Neuronal stem cell (in vitro differentiated cells): Measurements from ENCODE around the gene ANKS1A.
"Not testable (repeated sequence)": the region's sequence is repeated elsewhere in the genome, so short reads cannot be mapped to it uniquely, and the experiment has no call there.

ENCODE experiments used
- DNase-seq: peaks from one replicate; pipeline ENCODE4 v3.0.0-alpha.2; 2013; ENCODE audit warnings: low spot score
- H2AFZ ChIP-seq: one replicate; pipeline ENCODE4 v1.6.1; 2013; ENCODE audit warnings: mild to moderate bottlenecking, low read length, inconsistent platforms
- H2AK5ac ChIP-seq: 2 replicates; pipeline ENCODE4 v1.6.1; 2013; ENCODE audit warnings: low read depth, mild to moderate bottlenecking, inconsistent platforms, low read length, moderate library complexity, mixed read lengths
- H2BK120ac ChIP-seq: 2 replicates; pipeline ENCODE4 v1.6.1; 2013; ENCODE audit warnings: low read depth, mild to moderate bottlenecking, inconsistent platforms, low read length, moderate library complexity, mixed read lengths
- H2BK12ac ChIP-seq: one replicate; pipeline ENCODE4 v1.6.1; 2013; ENCODE audit warnings: low read length, inconsistent platforms
- H2BK15ac ChIP-seq: 2 replicates; pipeline ENCODE4 v1.6.1; 2013; ENCODE audit warnings: mild to moderate bottlenecking, low read length, inconsistent platforms, mixed read lengths
- H2BK5ac ChIP-seq: one replicate; pipeline ENCODE4 v1.6.1; 2013; ENCODE audit warnings: inconsistent platforms, mild to moderate bottlenecking, low read length, moderate library complexity
- H3K14ac ChIP-seq: one replicate; pipeline ENCODE4 v1.6.1; 2013; ENCODE audit warnings: low read length, inconsistent platforms
- H3K18ac ChIP-seq: 2 replicates; pipeline ENCODE4 v1.6.1; 2013; ENCODE audit warnings: low read length, inconsistent platforms
- H3K23ac ChIP-seq: 2 replicates; pipeline ENCODE4 v1.6.1; 2013; ENCODE audit warnings: low read depth, mild to moderate bottlenecking, mixed read lengths, low read length, inconsistent platforms; ENCODE audit not compliant: poor library complexity
- H3K27ac ChIP-seq: replicated peaks from 3 replicates; pipeline ENCODE4 v1.5.1; 2013; ENCODE audit warnings: low read length, inconsistent platforms
- H3K27me3 ChIP-seq, 3 experiments: 2 replicates each; pipeline ENCODE4 v1.6.1; 2013; ENCODE audit warnings: low read length in 3 of 3, mild to moderate bottlenecking in 2 of 3, inconsistent platforms in 1 of 3, low read depth in 1 of 3, mixed read lengths in 1 of 3, moderate library complexity in 1 of 3; ENCODE audit not compliant: control insufficient read depth in 3 of 3, insufficient read depth in 3 of 3
- H3K36me3 ChIP-seq, 2 donors: replicated peaks in 1 of 2; 2 replicates each; pipeline ENCODE4 v1.6.1; 2013; ENCODE audit warnings: low read length in 2 of 2; ENCODE audit not compliant: control insufficient read depth in 2 of 2, insufficient read depth in 2 of 2
- H3K4ac ChIP-seq: 2 replicates; pipeline ENCODE4 v1.6.1; 2013; ENCODE audit warnings: inconsistent platforms, mild to moderate bottlenecking, low read length, moderate library complexity
- H3K4me1 ChIP-seq, 2 donors: 1 replicate in 1 of 2; 2 replicates in 1 of 2; pipeline ENCODE4 v1.6.1; 2013; ENCODE audit warnings: low read length in 2 of 2, low read depth in 1 of 2; ENCODE audit not compliant: control insufficient read depth in 2 of 2, insufficient read depth in 1 of 2
- H3K4me2 ChIP-seq: one replicate; pipeline ENCODE4 v1.6.1; 2013; ENCODE audit warnings: mild to moderate bottlenecking, low read length, inconsistent platforms; ENCODE audit not compliant: insufficient read depth, poor library complexity, severe bottlenecking
- H3K4me3 ChIP-seq, 2 donors: 2 replicates each; pipeline ENCODE4 v1.5.1; 2013; ENCODE audit warnings: low read length in 2 of 2, mild to moderate bottlenecking in 2 of 2, inconsistent platforms in 1 of 2, moderate library complexity in 1 of 2
- H3K79me1 ChIP-seq: one replicate; pipeline ENCODE4 v1.6.1; 2013; ENCODE audit warnings: low read depth, mild to moderate bottlenecking, inconsistent platforms, low read length, moderate library complexity
- H3K9ac ChIP-seq: one replicate; pipeline ENCODE4 v1.6.1; 2013; ENCODE audit warnings: mild to moderate bottlenecking, low read depth, low read length, inconsistent platforms; ENCODE audit not compliant: poor library complexity
- H3K9me3 ChIP-seq, 2 donors: replicated peaks in 1 of 2; 2 replicates each; pipeline versions ENCODE3 to v1.6.1; 2013; ENCODE audit warnings: low read length in 2 of 2, mild to moderate bottlenecking in 2 of 2, inconsistent platforms in 1 of 2, low read depth in 1 of 2, mixed read lengths in 1 of 2, moderate library complexity in 1 of 2; ENCODE audit not compliant: control insufficient read depth in 2 of 2, insufficient read depth in 1 of 2
- H4K8ac ChIP-seq: one replicate; pipeline ENCODE4 v1.6.1; 2013; ENCODE audit warnings: low read depth, mild to moderate bottlenecking, inconsistent platforms, low read length, moderate library complexity
- H4K91ac ChIP-seq: one replicate; pipeline ENCODE4 v1.6.1; 2013; ENCODE audit warnings: low read length, low read depth, mild to moderate bottlenecking, inconsistent platforms; ENCODE audit not compliant: poor library complexity
- WGBS, 2 donors: extraction: QIAGEN DNeasy Blood & Tissue Kit; methylation state at CpG; one replicate each; pipeline ENCODE4 v1.1.7; 2013; ENCODE audit warnings: missing lambda C conversion rate in 2 of 2, mixed read lengths in 1 of 2; ENCODE audit not compliant: insufficient read length in 2 of 2, insufficient replicate concordance in 1 of 2; ENCODE audit errors: extremely low coverage in 2 of 2; 5-methylcytosine and 5-hydroxymethylcytosine counted together

ANKS1A gene

DNA sequence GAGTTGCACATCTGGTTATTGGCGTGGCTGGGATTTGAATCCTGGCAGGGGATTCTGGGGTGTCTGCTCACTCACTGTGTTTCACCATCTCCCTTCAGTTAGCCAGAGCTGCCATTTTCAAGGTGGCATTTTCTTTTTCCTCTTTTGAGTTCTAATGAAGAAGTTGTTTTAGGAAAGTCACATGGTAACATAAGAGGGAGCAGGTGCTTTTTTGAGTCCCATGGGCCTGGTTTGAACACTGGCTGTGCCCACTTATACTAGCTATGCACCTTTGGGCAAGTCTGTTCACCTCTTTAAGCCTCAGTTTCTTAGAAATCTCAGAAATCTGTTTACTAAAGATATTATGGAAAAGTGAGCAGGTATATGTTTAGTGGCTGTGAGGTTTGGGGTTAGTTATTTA lies 39.6 kb downstream of the ANKS1A start:
- no peak overlapping the region for H3K4me3 ChIP-seq
- no peak overlapping the region for H3K18ac ChIP-seq
- WGBS, 2 donors = no CpG with 5 or more reads among the region's 1 CpG
- H2AFZ ChIP-seq = no peak overlapping the region
- H3K36me3 ChIP-seq = no peaks in the 10 kb centered on the region
- H3K27me3 ChIP-seq = no peaks in the 10 kb centered on the region
- no peak overlapping the region for H2BK120ac ChIP-seq
- no peaks in the 10 kb centered on the region for H3K79me1 ChIP-seq
- no peaks in the 10 kb centered on the region for H3K9me3 ChIP-seq
- H2BK15ac ChIP-seq = no peak overlapping the region
- H3K14ac ChIP-seq = no peak overlapping the region
- H2BK12ac ChIP-seq = no peak overlapping the region
- H3K9ac ChIP-seq = no peak overlapping the region
- no peak overlapping the region for H4K91ac ChIP-seq
- H4K8ac ChIP-seq = no peak overlapping the region
- no peak overlapping the region for H2AK5ac ChIP-seq
- no peak for DNase-seq
- no peak overlapping the region for H3K4ac ChIP-seq
- no peak overlapping the region for H2BK5ac ChIP-seq
- H3K27ac ChIP-seq = no peak overlapping the region
- H3K4me2 ChIP-seq = no peak overlapping the region
- no peak overlapping the region for H3K23ac ChIP-seq
- peaks cover 0 to 11% of the 10 kb centered on the region in 2 donors for H3K4me1 ChIP-seq

GRCh38 chr6:34929241-34929978 lies 40.4 kb downstream of the ANKS1A start:
- H2BK5ac ChIP-seq = no peak overlapping the region
- H2AK5ac ChIP-seq = no peak overlapping the region
- H2BK15ac ChIP-seq = no peak overlapping the region
- no peak overlapping the region for H3K27ac ChIP-seq
- H3K79me1 ChIP-seq = no peaks in the 10 kb centered on the region
- no peak overlapping the region for H3K14ac ChIP-seq
- H3K4ac ChIP-seq = no peak overlapping the region
- no peak overlapping the region for H2AFZ ChIP-seq
- no peak for DNase-seq
- H3K9ac ChIP-seq = no peak overlapping the region
- no peaks in the 10 kb centered on the region for H3K36me3 ChIP-seq
- H2BK12ac ChIP-seq = no peak overlapping the region
- no peak overlapping the region for H4K8ac ChIP-seq
- H3K4me3 ChIP-seq = no peak overlapping the region
- no peak overlapping the region for H3K18ac ChIP-seq
- H3K9me3 ChIP-seq = no peaks in the 10 kb centered on the region
- no CpG with 5 or more reads among the region's 4 CpGs for WGBS, 2 donors
- no peaks in the 10 kb centered on the region for H3K27me3 ChIP-seq
- H4K91ac ChIP-seq = no peak overlapping the region
- no peak overlapping the region for H3K23ac ChIP-seq
- H3K4me1 ChIP-seq = peaks cover 0 to 11% of the 10 kb centered on the region in 2 donors
- no peak overlapping the region for H3K4me2 ChIP-seq
- H2BK120ac ChIP-seq = no peak overlapping the region

DNA sequence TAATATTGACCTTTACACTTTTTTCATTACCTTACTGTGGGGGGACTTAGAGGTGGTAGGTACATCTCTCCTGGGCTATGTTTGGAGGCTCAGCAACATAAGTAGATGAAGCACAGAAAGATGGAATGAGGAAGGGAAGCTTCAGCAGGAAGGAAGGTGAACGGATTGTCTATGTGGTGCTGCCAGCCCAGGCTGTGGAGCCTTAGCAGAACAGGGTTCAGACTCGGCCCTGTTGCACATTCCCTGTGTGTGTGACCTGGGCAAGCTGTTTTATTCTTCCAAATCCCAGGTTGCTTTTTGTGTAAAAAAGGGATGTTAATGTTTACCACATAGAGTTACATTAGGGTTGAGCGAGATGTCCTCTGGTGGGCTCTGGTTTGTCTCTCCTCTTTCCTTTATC lies 41.2 kb downstream of the ANKS1A start:
- WGBS, 2 donors = no CpG with 5 or more reads among the region's 3 CpGs

GRCh38 chr6:34932202-34932601 lies 43.1 kb downstream of the ANKS1A start:
- not testable (repeated sequence) for H3K4ac ChIP-seq, H3K4me3 ChIP-seq, H3K4me1 ChIP-seq, H2AFZ ChIP-seq, H2AK5ac ChIP-seq, H2BK15ac ChIP-seq, H2BK12ac ChIP-seq, H2BK5ac ChIP-seq, H3K23ac ChIP-seq, H3K79me1 ChIP-seq, H3K27ac ChIP-seq, DNase-seq, H3K14ac ChIP-seq, H4K8ac ChIP-seq, H3K9me3 ChIP-seq, H3K36me3 ChIP-seq, H4K91ac ChIP-seq, H3K9ac ChIP-seq, H2BK120ac ChIP-seq, H3K18ac ChIP-seq, H3K27me3 ChIP-seq, H3K4me2 ChIP-seq
- WGBS, 2 donors = no CpG with 5 or more reads among the region's 12 CpGs

More for the DNA sequence above, 41.2 kb downstream of the ANKS1A start:
- Histone ChIP-seq H3K27ac (no peak overlapping the region), H3K14ac (no peak overlapping the region), H2BK5ac (no peak overlapping the region), H3K4me3 (no peak overlapping the region), H3K27me3 (no peaks in the 10 kb centered on the region), H3K18ac (no peak overlapping the region), H3K23ac (no peak overlapping the region), H2BK15ac (no peak overlapping the region), H2BK120ac (no peak overlapping the region), H3K4me1 (peaks cover 0 to 11% of the 10 kb centered on the region in 2 donors), H2AFZ (no peak overlapping the region), H3K4me2 (no peak overlapping the region), H4K91ac (no peak overlapping the region), H4K8ac (no peak overlapping the region), H2AK5ac (no peak overlapping the region), H3K4ac (no peak overlapping the region), H3K36me3 (no peaks in the 10 kb centered on the region), H2BK12ac (no peak overlapping the region), H3K9me3 (no peaks in the 10 kb centered on the region), H3K79me1 (peaks cover 3% of the 10 kb centered on the region), H3K9ac (no peak overlapping the region)
- DNase-seq = no peak
